ENCODE data around the gene MTHFD2.

Gene MTHFD2

DNA sequence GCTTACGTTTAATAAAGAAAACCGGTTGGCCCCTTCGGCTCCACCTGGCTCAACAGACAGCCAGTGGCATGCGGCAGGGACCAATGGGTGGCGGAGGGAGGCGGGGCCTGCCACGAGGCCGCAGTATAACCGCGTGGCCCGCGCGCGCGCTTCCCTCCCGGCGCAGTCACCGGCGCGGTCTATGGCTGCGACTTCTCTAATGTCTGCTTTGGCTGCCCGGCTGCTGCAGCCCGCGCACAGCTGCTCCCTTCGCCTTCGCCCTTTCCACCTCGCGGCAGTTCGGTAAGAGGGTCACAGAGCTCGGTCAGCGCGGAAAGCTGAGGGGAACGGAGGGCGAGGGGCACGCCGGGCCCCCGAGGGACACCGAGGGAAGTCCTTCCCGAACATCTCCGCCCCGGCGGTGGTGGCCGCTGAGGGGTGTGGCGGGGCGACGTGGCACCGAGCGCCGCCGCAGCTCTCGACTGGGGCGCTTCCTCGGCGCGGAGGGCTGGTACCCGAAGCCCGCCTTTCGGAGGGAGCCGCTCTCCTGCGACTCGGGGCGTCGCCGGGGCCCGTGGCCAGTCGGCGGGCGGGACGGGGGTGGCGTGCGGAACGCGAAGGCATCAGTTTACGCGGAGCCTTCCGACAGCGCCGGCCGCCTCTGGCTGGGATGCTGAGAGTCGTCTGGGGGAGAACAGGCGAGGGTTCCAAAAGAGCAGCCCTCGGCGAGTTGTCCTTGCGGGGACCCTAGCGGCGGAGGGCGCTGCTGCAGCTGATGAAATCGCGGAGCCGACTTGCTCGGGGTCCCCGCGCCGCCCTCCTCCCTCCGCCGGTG lies at the start of gene MTHFD2:
Gene MTHFD2 (plus strand): TSS at position 155 of the 814 bp plus-strand sequence. CDS start 27 bp downstream, at position 182.
- H3K4me3 ChIP-seq (replicated peaks; ENCODE audit: low read depth, low read length) = peak within 1 kb of the TSS; percentile 77
- peak; percentile 62 for TF ChIP-seq CTCF (IDR thresholded peaks at IDR 0.05; ENCODE audit: low read length, missing control alignments)
- DNase-seq (ENCODE audit: low read depth) = peak; percentile 99

DNA sequence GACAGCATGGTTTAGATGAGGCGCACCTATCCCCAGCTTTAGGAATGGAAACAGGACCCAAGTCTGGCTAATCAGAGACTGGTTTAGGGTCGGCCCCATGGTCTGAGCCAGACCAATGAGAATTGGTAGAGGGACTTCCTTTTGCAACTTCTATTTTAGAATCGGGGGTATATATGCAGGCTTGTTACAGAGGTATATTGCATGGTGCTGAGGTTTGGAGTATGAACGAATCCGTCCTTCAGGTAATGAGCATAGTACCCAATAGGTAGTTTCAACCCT lies 49.2 kb upstream of the MTHFD2 start:
- no peak for TF ChIP-seq CTCF (IDR thresholded peaks at IDR 0.05; ENCODE audit: low read length, missing control alignments)
- H3K4me3 ChIP-seq (replicated peaks; ENCODE audit: low read depth, low read length) = no peak overlapping the region
- DNase-seq (ENCODE audit: low read depth) = no peak

DNA sequence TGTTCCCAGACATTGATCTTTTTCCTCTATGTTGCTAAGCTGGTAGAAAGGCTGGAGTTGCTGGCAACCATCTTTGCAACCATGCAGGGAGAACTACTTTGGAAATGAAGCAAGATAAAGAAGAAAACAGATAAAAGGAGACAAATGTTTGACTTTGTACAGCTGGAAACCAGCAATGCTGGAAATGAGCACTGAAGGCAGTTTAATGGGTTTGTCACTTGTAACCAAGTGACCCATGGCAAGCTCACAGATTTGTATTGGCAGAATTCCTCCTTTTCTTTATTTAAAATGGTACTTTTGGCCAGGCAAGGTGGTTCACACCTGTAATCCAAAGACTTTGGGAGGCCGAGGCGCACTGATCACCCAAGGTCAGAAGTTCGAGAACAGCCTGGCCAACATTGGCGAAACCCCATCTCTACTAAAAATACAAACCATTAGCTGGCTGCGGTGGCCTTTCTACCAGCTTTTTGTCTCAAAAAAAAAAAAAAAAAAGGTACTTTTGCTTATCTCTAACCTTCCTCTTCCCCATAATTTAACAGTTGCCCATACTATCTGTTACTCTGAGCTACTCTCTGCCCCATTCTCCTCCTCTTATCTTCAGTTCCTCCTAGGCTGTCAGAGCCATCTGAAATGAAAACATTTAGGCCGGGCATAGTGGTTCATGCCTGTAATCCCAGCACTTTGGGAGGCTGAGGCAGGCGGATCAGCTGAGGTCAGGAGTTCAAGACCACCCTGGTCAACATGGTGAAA lies 48.7 kb upstream of the MTHFD2 start:
- H3K4me3 ChIP-seq (replicated peaks; ENCODE audit: low read depth, low read length) = no peak overlapping the region
- no peak for DNase-seq (ENCODE audit: low read depth)
- no peak for TF ChIP-seq CTCF (IDR thresholded peaks at IDR 0.05; ENCODE audit: low read length, missing control alignments)

GRCh38 chr2:74152954-74153353 lies 45.5 kb upstream of the MTHFD2 start:
- no peak overlapping the region for H3K4me3 ChIP-seq (replicated peaks; ENCODE audit: low read depth, low read length)
- no peak for DNase-seq (ENCODE audit: low read depth)
- TF ChIP-seq CTCF (IDR thresholded peaks at IDR 0.05; ENCODE audit: low read length, missing control alignments) = no peak

GRCh38 chr2:74155830-74156229 lies 42.6 kb upstream of the MTHFD2 start:
- DNase-seq (ENCODE audit: low read depth) = no peak
- no peak overlapping the region for H3K4me3 ChIP-seq (replicated peaks; ENCODE audit: low read depth, low read length)
- TF ChIP-seq CTCF (IDR thresholded peaks at IDR 0.05; ENCODE audit: low read length, missing control alignments) = no peak

- DNase-seq (ENCODE audit: low read depth) = no peak
- no peak overlapping the region for H3K4me3 ChIP-seq (replicated peaks; ENCODE audit: low read depth, low read length)
- TF ChIP-seq CTCF (IDR thresholded peaks at IDR 0.05; ENCODE audit: low read length, missing control alignments) = no peak
These were observed 35.5 kb upstream of the MTHFD2 start for GRCh38 chr2:74162951-74163350.

Measured in fibroblast of pulmonary artery (primary cell).